Neural progenitor cell (in vitro differentiated cells): Measurements from ENCODE around the gene PSMC6.

ENCODE experiments used
- CTCF ChIP-seq: fragments of 200-600 bp; sonication (generic); IDR thresholded peaks from 2 replicates; pipeline ENCODE4 v1.5.1; 2017; ENCODE audit warnings: antibody characterized with exemption, mild to moderate bottlenecking
- EZH2phosphoT487 ChIP-seq: fragments of 200-600 bp; sonication (generic); IDR thresholded peaks from 2 replicates; pipeline ENCODE4 v1.6.1; 2017; ENCODE audit warnings: antibody characterized with exemption

GRCh38 chr14:52759145-52759544 is 52.1 kb downstream of the PSMC6 start:
- no peak for TF ChIP-seq CTCF
- TF ChIP-seq EZH2phosphoT487: no peak
